ENCODE data around the gene CABP1.
"Not testable (repeated sequence)": the region's sequence is repeated elsewhere in the genome, so short reads cannot be mapped to it uniquely, and the experiment has no call there.

The CABP1 gene

DNA sequence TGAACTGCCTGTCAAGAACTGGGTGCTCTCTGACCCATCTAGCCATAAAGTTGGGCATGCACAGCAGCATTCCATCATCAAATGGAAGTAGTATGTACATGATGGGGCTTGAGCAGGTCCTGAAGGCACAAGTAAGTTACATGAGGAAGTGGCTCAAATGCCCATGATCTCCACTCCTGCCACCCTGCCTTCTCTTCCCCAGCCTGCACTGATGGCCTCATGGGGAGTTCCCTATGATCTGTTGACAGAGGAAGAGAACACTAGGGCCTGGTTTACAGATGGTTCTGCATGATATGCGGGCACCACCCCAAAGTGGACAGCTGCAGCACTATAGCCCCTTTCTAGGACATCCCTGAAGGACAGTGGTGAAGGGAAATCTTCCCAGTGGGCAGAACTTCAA, 28.9 kb upstream of the CABP1 start:
- H3K27ac ChIP-seq (ENCODE audit: low read depth, low read length); H3K9ac ChIP-seq (ENCODE audit: low read depth, low read length); H3K27me3 ChIP-seq (ENCODE audit: control insufficient read depth, insufficient read depth, low read length); H3K36me3 ChIP-seq (ENCODE audit: control insufficient read depth, insufficient read depth, low read length); H3K9me3 ChIP-seq (ENCODE audit: control insufficient read depth, insufficient read depth, low read length); H3K4me1 ChIP-seq (ENCODE audit: control insufficient read depth, insufficient read depth, low read length); H3K4me3 ChIP-seq (ENCODE audit: low read depth, low read length): not testable (repeated sequence)

DNA sequence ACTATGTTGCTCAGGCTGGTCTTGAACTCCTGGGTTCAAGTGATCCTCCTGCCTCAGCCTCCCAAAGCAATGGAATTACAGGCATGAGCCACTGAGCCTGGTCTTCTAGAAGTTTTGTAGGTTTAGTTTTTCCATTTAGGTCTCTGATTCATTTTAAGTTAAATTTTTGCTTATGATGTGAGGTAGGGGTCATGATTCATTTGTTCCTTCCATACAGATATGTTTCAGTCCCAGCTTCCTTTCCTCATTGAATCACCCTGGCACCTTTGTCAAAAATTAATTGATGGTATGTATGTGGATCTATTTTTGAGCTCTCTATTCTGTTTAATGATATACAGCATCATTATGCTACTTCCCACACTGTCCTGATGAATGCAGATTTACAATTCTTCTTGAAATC, 25.6 kb upstream of the CABP1 start:
- H3K4me1 ChIP-seq (ENCODE audit: control insufficient read depth, insufficient read depth, low read length) = peaks cover 2% of the 10 kb centered on the region; the same call in 1 of the 2 replicates
- H3K9me3 ChIP-seq (ENCODE audit: control insufficient read depth, insufficient read depth, low read length) = no peaks in the 10 kb centered on the region
- no peak overlapping the region for H3K27ac ChIP-seq (ENCODE audit: low read depth, low read length)
- H3K36me3 ChIP-seq (ENCODE audit: control insufficient read depth, insufficient read depth, low read length) = no peaks in the 10 kb centered on the region
- H3K27me3 ChIP-seq (ENCODE audit: control insufficient read depth, insufficient read depth, low read length) = no peaks in the 10 kb centered on the region
- H3K9ac ChIP-seq (ENCODE audit: low read depth, low read length) = no peak overlapping the region
- no peak overlapping the region for H3K4me3 ChIP-seq (ENCODE audit: low read depth, low read length)

DNA sequence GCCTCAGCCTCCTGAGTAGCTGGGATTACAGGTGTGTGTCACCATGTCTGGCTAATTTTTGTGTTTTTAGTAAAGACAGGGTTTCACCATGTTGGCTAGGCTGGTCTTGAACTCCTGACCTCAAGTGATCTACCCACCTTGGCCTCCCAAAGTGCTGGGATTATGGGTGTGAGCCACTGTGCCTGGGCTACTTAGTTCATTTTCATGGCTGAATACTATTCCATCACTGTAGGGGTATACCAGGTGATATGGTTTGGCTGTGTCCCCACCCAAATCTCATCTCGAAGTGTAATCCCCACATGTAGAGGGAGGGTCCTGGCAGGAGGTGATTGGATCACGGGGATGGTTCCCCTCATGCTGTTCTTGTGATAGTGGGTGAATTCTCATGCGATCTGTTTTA, 23.2 kb upstream of the CABP1 start:
- H3K4me3 ChIP-seq (ENCODE audit: low read depth, low read length); H3K9ac ChIP-seq (ENCODE audit: low read depth, low read length); H3K4me1 ChIP-seq (ENCODE audit: control insufficient read depth, insufficient read depth, low read length); H3K9me3 ChIP-seq (ENCODE audit: control insufficient read depth, insufficient read depth, low read length); H3K36me3 ChIP-seq (ENCODE audit: control insufficient read depth, insufficient read depth, low read length); H3K27ac ChIP-seq (ENCODE audit: low read depth, low read length); H3K27me3 ChIP-seq (ENCODE audit: control insufficient read depth, insufficient read depth, low read length): not testable (repeated sequence)

DNA sequence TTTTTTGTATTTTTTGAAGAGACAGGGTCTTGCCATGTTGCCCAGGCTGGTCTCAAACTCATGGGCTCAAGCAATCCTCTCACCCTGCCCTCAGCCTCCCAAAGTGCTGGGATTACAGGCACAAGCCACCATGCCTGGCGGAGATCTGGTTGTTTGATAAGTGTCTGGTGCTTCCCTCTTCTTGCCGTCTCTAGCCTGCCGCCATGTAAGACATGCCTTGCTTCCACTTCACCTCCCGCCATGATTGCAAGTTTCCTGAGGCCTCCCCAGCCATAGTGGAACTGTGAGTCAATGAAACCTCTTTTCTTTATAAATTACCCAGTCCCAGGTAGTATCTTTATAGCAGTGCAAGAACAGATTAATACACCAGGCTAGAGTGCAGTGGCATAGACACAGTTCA, 22.7 kb upstream of the CABP1 start:
- not testable (repeated sequence) for H3K9me3 ChIP-seq (ENCODE audit: control insufficient read depth, insufficient read depth, low read length); H3K27ac ChIP-seq (ENCODE audit: low read depth, low read length); H3K36me3 ChIP-seq (ENCODE audit: control insufficient read depth, insufficient read depth, low read length); H3K4me1 ChIP-seq (ENCODE audit: control insufficient read depth, insufficient read depth, low read length); H3K4me3 ChIP-seq (ENCODE audit: low read depth, low read length); H3K27me3 ChIP-seq (ENCODE audit: control insufficient read depth, insufficient read depth, low read length); H3K9ac ChIP-seq (ENCODE audit: low read depth, low read length)

DNA sequence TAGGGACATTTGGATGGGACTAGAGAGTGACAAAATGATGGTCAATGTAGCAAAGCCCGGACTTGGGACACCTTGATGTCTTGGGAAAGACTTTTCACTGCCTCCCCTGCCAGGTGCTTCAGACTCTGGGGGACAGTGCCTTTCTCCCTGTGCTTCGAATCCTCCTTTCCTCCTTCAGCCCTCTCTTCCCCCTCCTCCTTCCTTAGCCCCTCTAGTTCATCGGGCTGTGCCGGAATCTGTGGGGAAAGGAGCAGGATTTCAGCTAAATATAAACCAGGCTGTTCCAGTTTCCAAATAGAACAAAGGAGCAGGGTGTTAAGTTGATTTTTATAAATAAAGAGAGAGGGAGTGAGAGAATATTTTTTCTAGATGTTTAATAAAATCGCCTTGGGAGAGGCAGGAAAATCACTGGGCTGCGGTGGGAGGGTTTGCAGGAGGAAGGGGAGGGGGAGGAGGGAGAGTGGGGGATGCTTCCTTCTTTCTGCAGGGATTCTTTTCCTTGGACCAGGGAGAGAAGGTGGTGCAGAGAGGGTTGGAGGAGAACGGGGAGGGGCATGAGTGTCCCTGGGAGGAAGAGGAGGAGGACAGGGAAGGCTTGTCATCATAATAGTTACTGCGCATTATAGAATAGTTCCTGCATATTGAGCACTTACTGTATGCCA, 21.3 kb upstream of the CABP1 start:
- Histone ChIP-seq H3K4me1 (ENCODE audit: control insufficient read depth, insufficient read depth, low read length) (peaks cover 2% of the 10 kb centered on the region; the same call in 1 of the 2 replicates), H3K36me3 (ENCODE audit: control insufficient read depth, insufficient read depth, low read length) (no peaks in the 10 kb centered on the region), H3K9ac (ENCODE audit: low read depth, low read length) (no peak overlapping the region), H3K4me3 (ENCODE audit: low read depth, low read length) (peak overlapping the region; percentile 26; the same call in 1 of the 2 replicates), H3K27me3 (ENCODE audit: control insufficient read depth, insufficient read depth, low read length) (no peaks in the 10 kb centered on the region), H3K9me3 (ENCODE audit: control insufficient read depth, insufficient read depth, low read length) (no peaks in the 10 kb centered on the region), H3K27ac (ENCODE audit: low read depth, low read length) (no peak overlapping the region)

DNA sequence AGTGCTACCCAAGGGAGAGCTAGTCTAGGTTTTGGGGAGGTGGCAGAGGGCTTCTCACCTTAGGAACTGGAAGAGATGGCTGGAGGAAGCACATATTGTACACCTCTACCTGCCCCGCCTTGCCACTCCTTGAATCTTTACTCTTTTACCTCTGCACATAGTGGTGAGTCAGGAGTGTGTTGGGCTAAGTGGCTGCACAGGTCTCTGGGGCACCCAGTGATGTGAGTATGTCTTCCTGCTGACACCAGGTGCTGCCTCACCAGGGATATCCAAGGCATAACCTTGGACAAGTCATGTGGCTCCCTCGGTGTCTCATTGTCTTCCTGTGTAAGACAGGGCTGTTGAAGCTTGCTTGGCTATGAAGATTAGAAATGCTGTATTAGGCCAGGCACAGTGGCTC, 19.8 kb upstream of the CABP1 start:
- peaks cover 2% of the 10 kb centered on the region; the same call in 1 of the 2 replicates for H3K4me1 ChIP-seq (ENCODE audit: control insufficient read depth, insufficient read depth, low read length)
- no peaks in the 10 kb centered on the region for H3K36me3 ChIP-seq (ENCODE audit: control insufficient read depth, insufficient read depth, low read length)
- H3K9me3 ChIP-seq (ENCODE audit: control insufficient read depth, insufficient read depth, low read length) = no peaks in the 10 kb centered on the region
- no peak overlapping the region for H3K4me3 ChIP-seq (ENCODE audit: low read depth, low read length)
- H3K27me3 ChIP-seq (ENCODE audit: control insufficient read depth, insufficient read depth, low read length) = no peaks in the 10 kb centered on the region
- H3K9ac ChIP-seq (ENCODE audit: low read depth, low read length) = no peak overlapping the region
- no peak overlapping the region for H3K27ac ChIP-seq (ENCODE audit: low read depth, low read length)

DNA sequence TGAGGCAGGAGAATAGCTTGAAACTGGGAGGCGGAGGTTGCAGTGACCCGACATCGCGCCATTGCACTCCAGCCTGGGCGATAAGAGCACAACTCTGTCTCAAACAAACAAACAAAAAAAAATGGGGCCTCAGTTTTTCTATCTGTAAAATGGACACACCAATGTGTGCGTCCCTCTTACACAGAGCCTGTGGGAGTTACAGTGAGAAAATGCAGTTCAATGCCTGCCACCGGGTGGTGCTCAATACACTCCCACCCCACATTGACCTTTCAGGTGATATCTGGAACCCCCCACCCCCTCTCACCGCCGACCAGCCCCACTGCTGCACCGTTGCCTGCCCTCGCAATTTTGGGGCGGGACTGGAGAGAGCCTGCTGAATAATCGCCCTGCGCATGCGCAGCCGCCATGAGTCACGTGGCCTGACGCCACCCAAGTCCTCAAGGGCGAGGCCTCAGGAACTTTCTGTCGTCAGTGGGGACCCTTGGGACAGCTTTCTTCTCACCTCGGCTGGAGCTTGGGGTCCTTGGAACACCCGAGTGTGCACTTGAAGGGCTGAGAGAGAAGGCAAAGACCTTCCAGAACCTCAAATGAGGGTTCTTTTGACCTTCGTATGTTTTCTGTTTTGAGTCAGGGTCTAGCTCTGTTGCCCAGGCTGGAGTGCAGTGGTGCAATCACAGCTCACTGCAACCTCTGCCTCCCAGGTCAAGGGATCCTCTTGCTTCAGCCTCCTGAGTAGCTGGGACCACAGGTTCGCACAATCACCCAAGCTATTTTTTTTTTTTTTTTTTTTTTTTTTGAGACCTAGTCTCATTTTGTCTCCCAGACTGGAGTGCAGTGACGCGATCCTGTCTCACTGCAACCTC, 14.6 kb upstream of the CABP1 start:
- Histone ChIP-seq H3K36me3 (ENCODE audit: control insufficient read depth, insufficient read depth, low read length) (no peaks in the 10 kb centered on the region), H3K27ac (ENCODE audit: low read depth, low read length) (no peak overlapping the region), H3K9ac (ENCODE audit: low read depth, low read length) (no peak overlapping the region)

DNA sequence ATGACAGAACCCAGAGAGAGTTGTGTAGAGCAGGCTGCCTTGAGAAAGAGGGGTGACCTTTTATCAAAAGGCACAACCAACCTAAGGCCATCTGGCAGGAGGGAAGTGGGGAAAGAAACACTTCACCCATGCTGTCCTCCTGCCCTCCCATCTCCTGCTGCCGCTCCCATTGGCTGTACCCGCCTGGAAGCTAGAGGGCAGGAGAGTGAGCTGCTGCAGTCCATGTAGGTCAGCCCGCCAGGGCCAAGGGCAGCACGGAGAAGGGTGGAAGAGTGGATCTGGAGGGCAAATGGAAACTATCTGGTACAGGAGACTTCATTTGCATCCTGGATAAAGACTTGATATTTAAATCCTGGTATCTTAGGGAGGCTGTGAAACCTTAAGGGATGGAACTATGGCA, 11.5 kb upstream of the CABP1 start:
- Histone ChIP-seq H3K4me3 (ENCODE audit: low read depth, low read length) (no peak overlapping the region), H3K27ac (ENCODE audit: low read depth, low read length) (no peak overlapping the region), H3K9ac (ENCODE audit: low read depth, low read length) (no peak overlapping the region), H3K4me1 (ENCODE audit: control insufficient read depth, insufficient read depth, low read length) (no peaks in the 10 kb centered on the region), H3K36me3 (ENCODE audit: control insufficient read depth, insufficient read depth, low read length) (no peaks in the 10 kb centered on the region), H3K9me3 (ENCODE audit: control insufficient read depth, insufficient read depth, low read length) (no peaks in the 10 kb centered on the region), H3K27me3 (ENCODE audit: control insufficient read depth, insufficient read depth, low read length) (no peaks in the 10 kb centered on the region)

More for the DNA sequence above, 14.6 kb upstream of the CABP1 start:
- Histone ChIP-seq H3K9me3 (ENCODE audit: control insufficient read depth, insufficient read depth, low read length) (no peaks in the 10 kb centered on the region), H3K27me3 (ENCODE audit: control insufficient read depth, insufficient read depth, low read length) (no peaks in the 10 kb centered on the region), H3K4me1 (ENCODE audit: control insufficient read depth, insufficient read depth, low read length) (no peaks in the 10 kb centered on the region), H3K4me3 (ENCODE audit: low read depth, low read length) (no peak overlapping the region)

DNA sequence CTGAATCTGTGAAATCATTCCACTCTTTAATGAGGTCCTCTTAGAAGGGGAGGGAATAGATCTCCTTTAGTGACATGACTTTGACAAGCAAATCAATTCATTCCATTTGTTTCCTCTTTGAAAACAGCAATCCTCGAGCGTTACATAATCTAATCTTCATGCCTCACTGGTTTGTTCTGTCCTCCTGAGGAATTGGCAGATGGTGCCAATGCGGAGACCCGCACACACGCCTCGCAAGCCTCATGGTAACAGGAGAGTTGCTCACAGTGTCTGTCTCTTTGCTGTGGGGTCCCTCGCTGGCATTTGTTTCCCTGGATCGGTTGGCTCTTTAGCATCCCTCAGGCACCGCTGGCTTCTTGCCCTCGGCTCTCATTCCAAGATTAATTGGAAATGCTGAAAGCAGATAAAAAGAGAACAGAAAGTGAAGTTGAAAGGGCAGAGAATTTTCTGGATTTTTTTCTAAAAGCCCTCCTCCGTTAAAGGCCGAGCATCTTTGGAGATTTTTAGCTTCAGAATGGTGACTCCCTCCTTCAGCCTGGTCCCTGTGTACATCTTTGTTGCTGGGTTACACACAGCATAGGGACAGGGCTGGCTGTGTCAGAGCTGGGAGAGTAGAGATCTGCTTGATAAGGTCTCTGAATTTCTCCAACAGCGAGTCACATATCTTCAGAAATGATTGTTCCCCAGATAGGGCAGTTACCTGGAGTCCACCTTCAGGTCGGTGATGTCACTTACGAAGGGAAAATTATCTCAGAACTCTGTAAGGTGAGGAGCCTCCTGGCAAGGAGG, 10.1 kb upstream of the CABP1 start:
- Histone ChIP-seq H3K9me3 (ENCODE audit: control insufficient read depth, insufficient read depth, low read length) (no peaks in the 10 kb centered on the region), H3K4me3 (ENCODE audit: low read depth, low read length) (no peak overlapping the region), H3K9ac (ENCODE audit: low read depth, low read length) (no peak overlapping the region), H3K27me3 (ENCODE audit: control insufficient read depth, insufficient read depth, low read length) (no peaks in the 10 kb centered on the region), H3K27ac (ENCODE audit: low read depth, low read length) (no peak overlapping the region), H3K36me3 (ENCODE audit: control insufficient read depth, insufficient read depth, low read length) (no peaks in the 10 kb centered on the region), H3K4me1 (ENCODE audit: control insufficient read depth, insufficient read depth, low read length) (no peaks in the 10 kb centered on the region)

DNA sequence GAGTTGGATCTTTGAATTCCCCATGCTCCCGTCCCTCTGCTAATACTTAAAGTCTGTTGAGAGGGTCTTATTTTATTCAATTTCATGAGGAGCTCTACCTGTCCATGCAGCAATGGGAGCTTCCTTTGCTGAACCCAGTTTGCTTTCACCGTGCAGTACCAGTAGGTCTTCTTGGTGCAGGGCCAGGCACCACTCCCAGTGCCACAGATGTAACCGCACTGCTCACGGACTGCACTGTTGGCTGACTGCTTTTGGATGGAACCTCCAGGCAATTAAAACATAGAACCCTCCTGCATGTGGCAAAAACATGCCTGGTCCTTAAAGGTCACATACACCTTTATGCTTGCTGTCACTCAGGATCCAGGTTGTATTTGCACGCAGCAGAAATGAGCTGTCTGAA, 9.3 kb upstream of the CABP1 start:
- Histone ChIP-seq H3K4me1 (ENCODE audit: control insufficient read depth, insufficient read depth, low read length) (no peaks in the 10 kb centered on the region), H3K9me3 (ENCODE audit: control insufficient read depth, insufficient read depth, low read length) (no peaks in the 10 kb centered on the region), H3K9ac (ENCODE audit: low read depth, low read length) (no peak overlapping the region), H3K36me3 (ENCODE audit: control insufficient read depth, insufficient read depth, low read length) (no peaks in the 10 kb centered on the region), H3K27ac (ENCODE audit: low read depth, low read length) (no peak overlapping the region), H3K4me3 (ENCODE audit: low read depth, low read length) (no peak overlapping the region), H3K27me3 (ENCODE audit: control insufficient read depth, insufficient read depth, low read length) (no peaks in the 10 kb centered on the region)

Data from HUES48 (cell line).